Endothelial cell of umbilical vein (primary cell): ENCODE data around the gene TTC1. TPM values are rescaled to one million over a fixed set of nuclear protein-coding genes. Genes with fewer than 3 reads are reported as not detected.

ENCODE experiments used
- BruUV-seq: library from RNA; stranded (reverse); fragments of 400-500 nt; replicated peaks from 2 replicates; lab custom pipeline; 2021; lab: Mats Ljungman, UMichigan
- CTCF ChIA-PET: fragments of 300-600, 350-600 bp; sonication (Branson Sonifier 250); formaldehyde crosslinking; loops from one replicate; lab custom pipeline; 2021; ENCODE audit warnings: antibody characterized with exemption, inconsistent platforms; lab: Charles Lee
- POLR2A ChIA-PET: fragments of 300-600, 350-600 bp; sonication (Branson Sonifier 250); formaldehyde crosslinking; loops from one replicate; lab custom pipeline; 2021; ENCODE audit warnings: antibody characterized with exemption, inconsistent platforms; lab: Charles Lee
- DNase-seq: peaks from one replicate; pipeline ENCODE4 v3.0.0-alpha.2; 2011; ENCODE audit warnings: low read depth, low spot score
- FAIRE-seq: peaks from 2 replicates; lab custom pipeline; 2011; peaks lifted over from hg19 to GRCh38; lab: Jason Lieb, UNC
- H2AFZ ChIP-seq: 2 replicates; pipeline ENCODE4 v1.6.0; 2012; ENCODE audit warnings: low read depth, low read length, control low read depth, inconsistent platforms
- H3K27ac ChIP-seq: 2 replicates; pipeline ENCODE4 v1.5.1; 2011; ENCODE audit warnings: low read depth, mild to moderate bottlenecking, control low read depth, low read length, moderate library complexity; ENCODE audit not compliant: insufficient read depth
- H3K27me3 ChIP-seq, 2 experiments: 2 replicates each; pipeline versions ENCODE4 v1.6.0 to v1.6.1; 2011; ENCODE audit warnings: low read length in 2 of 2, mixed read lengths in 1 of 2; ENCODE audit not compliant: control insufficient read depth in 2 of 2, insufficient read depth in 2 of 2
- H3K36me3 ChIP-seq, 2 experiments: 2 replicates in 1 of 2; 3 replicates in 1 of 2; pipeline ENCODE4 v1.5.1; 2011; ENCODE audit warnings: low read length in 2 of 2, mild to moderate bottlenecking in 1 of 2, moderate library complexity in 1 of 2; ENCODE audit not compliant: control insufficient read depth in 2 of 2, insufficient read depth in 2 of 2; ENCODE audit errors: extremely low read depth in 1 of 2
- H3K4me1 ChIP-seq: 3 replicates; pipeline ENCODE4 v1.5.1; 2011; ENCODE audit warnings: mild to moderate bottlenecking, low read length; ENCODE audit not compliant: control insufficient read depth, insufficient read depth; ENCODE audit errors: extremely low read depth
- H3K4me2 ChIP-seq: 2 replicates; pipeline ENCODE4 v1.6.1; 2011; ENCODE audit warnings: low read length, control low read depth, mixed read lengths; ENCODE audit not compliant: insufficient read depth
- H3K4me3 ChIP-seq, 3 experiments: fragments of 200-600 bp in 1 of 3; sonication (generic), shearing (Covaris generic) in 1 of 3; replicated peaks in 1 of 3; 2 replicates each; pipeline ENCODE4 v1.5.1; 2011 to 2016; ENCODE audit warnings: control low read depth in 3 of 3, low read length in 3 of 3, mild to moderate bottlenecking in 2 of 3, inconsistent platforms in 1 of 3, low read depth in 1 of 3, moderate library complexity in 1 of 3; ENCODE audit not compliant: insufficient read depth in 1 of 3
- H3K79me2 ChIP-seq: 2 replicates; pipeline ENCODE4 v1.6.0; 2012; ENCODE audit warnings: low read length, inconsistent platforms; ENCODE audit not compliant: control insufficient read depth, insufficient read depth
- H3K9ac ChIP-seq: replicated peaks from 2 replicates; pipeline ENCODE3; 2011; ENCODE audit warnings: low read length, control low read depth; ENCODE audit not compliant: insufficient read depth; ENCODE audit errors: extremely low read depth
- H3K9me1 ChIP-seq: replicated peaks from 3 replicates; pipeline ENCODE4 v1.6.0; 2011; ENCODE audit warnings: mild to moderate bottlenecking, low read length; ENCODE audit not compliant: control insufficient read depth, insufficient read depth; ENCODE audit errors: extremely low read depth
- H3K9me3 ChIP-seq: replicated peaks from 2 replicates; pipeline ENCODE4 v1.5.1; 2012; ENCODE audit warnings: low read length, inconsistent platforms; ENCODE audit not compliant: control insufficient read depth, insufficient read depth
- H4K20me1 ChIP-seq: replicated peaks from 2 replicates; pipeline ENCODE3; 2011; ENCODE audit warnings: mild to moderate bottlenecking, low read length; ENCODE audit not compliant: control insufficient read depth, insufficient read depth; ENCODE audit errors: extremely low read depth
- EZH2 ChIP-seq: IDR thresholded peaks from 2 replicates; pipeline ENCODE4 v1.6.1; 2012; ENCODE audit warnings: borderline replicate concordance, low read depth, mild to moderate bottlenecking, moderate library complexity, low read length, inconsistent platforms; ENCODE audit not compliant: severe bottlenecking
- FOS ChIP-seq: IDR thresholded peaks from 2 replicates; pipeline ENCODE4 v1.6.1; 2011; ENCODE audit warnings: mild to moderate bottlenecking, low read length, moderate library complexity, borderline replicate concordance; ENCODE audit not compliant: insufficient read depth
- GATA2 ChIP-seq: IDR thresholded peaks from 2 replicates; pipeline ENCODE4 v1.7.0; 2011; ENCODE audit warnings: low read depth, mild to moderate bottlenecking, moderate library complexity, mixed read lengths, low read length; ENCODE audit not compliant: insufficient read length, insufficient read depth
- JUN ChIP-seq: IDR thresholded peaks from 2 replicates; pipeline ENCODE4 v1.6.1; 2011; ENCODE audit warnings: borderline replicate concordance, low read depth; ENCODE audit not compliant: insufficient read length, insufficient read depth
- MYC ChIP-seq: IDR thresholded peaks from one replicate; pipeline ENCODE4 v1.6.1; 2011; ENCODE audit warnings: mild to moderate bottlenecking, low read depth, low read length
- POLR2A ChIP-seq: IDR thresholded peaks from 2 replicates; pipeline ENCODE4 v1.6.1; 2012; ENCODE audit warnings: low read depth, mild to moderate bottlenecking, control low read depth, low read length
- POLR2AphosphoS5 ChIP-seq: IDR thresholded peaks from 2 replicates; pipeline ENCODE4 v1.6.1; 2012; ENCODE audit warnings: low read depth, mild to moderate bottlenecking, control low read depth, low read length, moderate library complexity; ENCODE audit not compliant: insufficient read depth
- dilution Hi-C: fragments of 300-500 bp; cut with MboI; formaldehyde crosslinking; loops from one replicate; pipeline ENCODE4 v1.15.0; 2019; ENCODE audit warnings: low sequenced_read_pairs; ENCODE audit not compliant: extremely low pct_ligation_motif_present
- intact Hi-C: fragments of 100-400 bp; cut with micrococcal nuclease; formaldehyde crosslinking; loops from one replicate; pipeline ENCODE4 v1.10.0; 2022
- polyA plus RNA-seq, 4 experiments: library from polyadenylated mRNA; depleted of rRNA in 3 of 4; stranded (reverse) in 3 of 4; unstranded in 1 of 4; fragments of >200 nt; gene quantifications; 2 replicates each; pipeline versions ENCODE4 v1.2.1 to v1.2.3, GENCODE V29; 2011 to 2012; ENCODE audit warnings: missing spikeins in 1 of 4
- total RNA-seq: library from RNA; stranded (reverse); gene quantifications from 2 replicates; pipeline ENCODE4 v1.2.3, GENCODE V29; 2021
- TF ChIP-seq, protein P1 (sequence below): IDR thresholded peaks from 2 replicates; pipeline ENCODE4 v1.6.1; 2011; ENCODE audit not compliant: insufficient read depth, insufficient read length
- TF ChIP-seq, protein P2 (sequence below), 2 donors: IDR thresholded peaks; 1 replicate in 1 of 2; 2 replicates in 1 of 2; pipeline ENCODE4 v1.5.1; 2011; ENCODE audit warnings: low read length in 2 of 2, mild to moderate bottlenecking in 2 of 2, moderate library complexity in 2 of 2, control low read depth in 1 of 2, inconsistent platforms in 1 of 2, low read depth in 1 of 2; ENCODE audit not compliant: insufficient read depth in 1 of 2; ENCODE audit errors: extremely low read depth in 1 of 2

The TTC1 gene
- total and polyA plus RNA-seq, 2 donors (not counting 3 experiments of a cell fraction or from before 2014, with no cell fraction given) = 23.9 to 62.6 TPM

DNA sequence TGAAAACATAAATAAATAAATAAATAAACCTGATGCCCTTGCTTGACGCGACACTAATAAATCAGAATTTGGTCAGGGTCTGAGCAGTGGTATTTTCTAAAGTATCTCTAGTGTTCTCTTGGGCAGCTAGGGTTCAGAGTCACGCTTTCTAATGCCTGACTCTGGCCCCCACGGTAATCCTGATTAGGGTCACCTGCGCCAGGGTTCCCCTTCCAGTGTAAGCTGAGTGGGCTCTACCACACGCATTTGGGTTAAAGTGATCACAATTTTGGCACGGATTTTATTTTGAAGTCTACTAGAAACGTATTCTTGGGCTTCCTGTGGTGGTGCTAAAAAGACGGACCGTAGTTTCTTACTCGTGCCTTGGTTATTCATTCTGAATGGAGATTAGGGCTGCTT lies 651 bp downstream of the TTC1 start:
- Histone ChIP-seq H3K36me3 (no peaks in the 10 kb centered on the region), H3K9me1 (no peaks in the 10 kb centered on the region), H4K20me1 (no peaks in the 10 kb centered on the region), H3K9ac (peak overlapping the region; percentile 97), H3K4me3 (peak overlapping the region; percentile 62 to 97 (median 93)), H3K4me2 (peak overlapping the region; percentile 93), H3K27ac (peak overlapping the region; percentile 89), H2AFZ (no peak overlapping the region), H3K4me1 (peaks cover 13% of the 10 kb centered on the region), H3K9me3 (no peaks in the 10 kb centered on the region), H3K79me2 (peaks cover 25% of the 10 kb centered on the region), H3K27me3 (peaks cover 0 to 3% of the 10 kb centered on the region in 2 experiments)
- TF ChIP-seq POLR2AphosphoS5 = no peak
- TF ChIP-seq, protein P1, sequence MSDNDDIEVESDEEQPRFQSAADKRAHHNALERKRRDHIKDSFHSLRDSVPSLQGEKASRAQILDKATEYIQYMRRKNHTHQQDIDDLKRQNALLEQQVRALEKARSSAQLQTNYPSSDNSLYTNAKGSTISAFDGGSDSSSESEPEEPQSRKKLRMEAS = no peak
- no peak for TF ChIP-seq GATA2
- TF ChIP-seq POLR2A = no peak
- no peak for TF ChIP-seq EZH2
- TF ChIP-seq, protein P2, sequence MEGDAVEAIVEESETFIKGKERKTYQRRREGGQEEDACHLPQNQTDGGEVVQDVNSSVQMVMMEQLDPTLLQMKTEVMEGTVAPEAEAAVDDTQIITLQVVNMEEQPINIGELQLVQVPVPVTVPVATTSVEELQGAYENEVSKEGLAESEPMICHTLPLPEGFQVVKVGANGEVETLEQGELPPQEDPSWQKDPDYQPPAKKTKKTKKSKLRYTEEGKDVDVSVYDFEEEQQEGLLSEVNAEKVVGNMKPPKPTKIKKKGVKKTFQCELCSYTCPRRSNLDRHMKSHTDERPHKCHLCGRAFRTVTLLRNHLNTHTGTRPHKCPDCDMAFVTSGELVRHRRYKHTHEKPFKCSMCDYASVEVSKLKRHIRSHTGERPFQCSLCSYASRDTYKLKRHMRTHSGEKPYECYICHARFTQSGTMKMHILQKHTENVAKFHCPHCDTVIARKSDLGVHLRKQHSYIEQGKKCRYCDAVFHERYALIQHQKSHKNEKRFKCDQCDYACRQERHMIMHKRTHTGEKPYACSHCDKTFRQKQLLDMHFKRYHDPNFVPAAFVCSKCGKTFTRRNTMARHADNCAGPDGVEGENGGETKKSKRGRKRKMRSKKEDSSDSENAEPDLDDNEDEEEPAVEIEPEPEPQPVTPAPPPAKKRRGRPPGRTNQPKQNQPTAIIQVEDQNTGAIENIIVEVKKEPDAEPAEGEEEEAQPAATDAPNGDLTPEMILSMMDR (IDR thresholded peaks at IDR 0.05; ENCODE audit: extremely low read depth in 1 of 2, insufficient read depth in 1 of 2, low read depth in 1 of 2, low read length in 2 of 2) = no peak
- TF ChIP-seq FOS = no peak
- no peak for TF ChIP-seq JUN
- no peak for TF ChIP-seq MYC
- ChIA-PET POLR2A (interaction anchor here (0.5 to 1.4 kb wide), 2 partner anchors 109 to 209 kb away, joined by 3 read pairs; partner anchors contain the start of gene PWWP2A), CTCF (interaction anchor here (0.9 to 1.5 kb wide), 7 partner anchors 11 to 852 kb away, joined by 3 to 14 read pairs (median 4); no protein-coding TSS in a partner anchor)
- BruUV-seq = no TSS peak
- FAIRE-seq = no peak
- dilution Hi-C loops (no loop called here), intact Hi-C loops (loop anchor here (1.0 to 10.0 kb wide), 2 partner anchors 110 to 835 kb away; partner anchors contain the start of gene PWWP2A)
- no peak for DNase-seq
